HG03342 (cell line): ENCODE data around the gene NXNL1.
"Not testable (repeated sequence)": the region's sequence is repeated elsewhere in the genome, so short reads cannot be mapped to it uniquely, and the experiment has no call there.

Experiments
- ATAC-seq: cut with Tn5 transposase; IDR thresholded peaks from one replicate; pipeline ENCODE4 v1.9.1; 2021; ENCODE audit warnings: mild to moderate bottlenecking, moderate library complexity; ENCODE audit not compliant: unreplicated experiment

NXNL1 gene, protein sequence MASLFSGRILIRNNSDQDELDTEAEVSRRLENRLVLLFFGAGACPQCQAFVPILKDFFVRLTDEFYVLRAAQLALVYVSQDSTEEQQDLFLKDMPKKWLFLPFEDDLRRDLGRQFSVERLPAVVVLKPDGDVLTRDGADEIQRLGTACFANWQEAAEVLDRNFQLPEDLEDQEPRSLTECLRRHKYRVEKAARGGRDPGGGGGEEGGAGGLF

DNA sequence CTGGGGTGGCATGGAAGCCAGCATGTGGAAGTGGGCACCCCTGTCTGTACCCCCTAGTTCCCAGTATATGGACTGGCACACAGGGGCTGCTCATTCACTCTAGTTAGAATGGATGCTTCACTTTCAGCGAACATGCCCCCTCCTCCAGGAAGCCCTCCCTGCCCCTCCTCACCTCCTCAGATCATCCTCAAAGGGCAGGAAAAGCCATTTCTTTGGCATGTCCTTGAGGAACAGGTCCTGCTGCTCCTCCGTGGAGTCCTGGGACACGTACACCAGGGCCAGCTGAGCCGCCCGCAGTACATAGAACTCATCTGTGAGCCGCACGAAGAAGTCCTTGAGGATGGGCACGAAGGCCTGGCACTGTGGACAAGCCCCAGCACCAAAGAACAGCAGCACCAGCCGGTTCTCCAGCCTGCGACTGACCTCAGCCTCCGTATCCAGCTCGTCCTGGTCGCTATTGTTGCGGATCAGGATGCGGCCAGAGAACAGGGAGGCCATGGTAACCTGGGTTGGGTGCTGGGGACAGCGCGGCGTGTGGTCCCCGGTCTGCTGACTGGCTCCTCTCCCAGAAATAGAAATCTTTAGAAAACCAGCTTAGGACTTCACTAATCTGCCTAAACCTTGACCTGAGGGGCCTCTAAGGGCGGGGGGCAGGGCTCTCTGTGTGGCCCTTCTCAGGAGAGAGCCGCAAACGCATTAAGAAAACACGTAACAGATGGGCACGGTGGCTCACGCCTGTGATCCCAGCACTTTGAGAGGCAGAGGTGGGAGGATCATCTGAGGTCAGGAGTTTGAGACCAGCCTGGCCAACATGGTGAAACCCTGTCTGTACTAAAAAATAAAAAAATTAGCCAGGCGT is at the start of gene NXNL1:
Gene NXNL1 (minus strand): TSS at position 555 of the 859 bp plus-strand sequence. CDS start 57 bp downstream, at position 498.
- ATAC-seq = no peak

DNA sequence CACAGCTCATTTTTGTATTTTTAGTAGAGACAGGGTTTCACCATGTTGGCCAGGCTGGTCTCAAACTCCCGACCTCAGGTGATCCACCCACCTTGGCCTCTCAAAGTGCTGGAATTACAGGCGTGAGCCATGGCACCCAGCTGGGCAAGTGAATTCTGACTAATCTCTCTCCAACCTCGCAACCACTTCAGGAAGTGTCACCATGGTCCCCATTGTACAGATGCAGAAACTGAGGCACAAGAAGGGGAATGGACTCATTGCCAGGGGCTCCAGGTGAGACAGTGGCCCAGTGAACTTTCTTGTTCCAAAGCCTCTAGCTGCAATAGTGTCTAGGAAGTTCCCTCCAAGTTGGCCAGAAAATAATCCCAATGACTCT is 47.8 kb upstream of the NXNL1 start:
- ATAC-seq = not testable (repeated sequence)

DNA sequence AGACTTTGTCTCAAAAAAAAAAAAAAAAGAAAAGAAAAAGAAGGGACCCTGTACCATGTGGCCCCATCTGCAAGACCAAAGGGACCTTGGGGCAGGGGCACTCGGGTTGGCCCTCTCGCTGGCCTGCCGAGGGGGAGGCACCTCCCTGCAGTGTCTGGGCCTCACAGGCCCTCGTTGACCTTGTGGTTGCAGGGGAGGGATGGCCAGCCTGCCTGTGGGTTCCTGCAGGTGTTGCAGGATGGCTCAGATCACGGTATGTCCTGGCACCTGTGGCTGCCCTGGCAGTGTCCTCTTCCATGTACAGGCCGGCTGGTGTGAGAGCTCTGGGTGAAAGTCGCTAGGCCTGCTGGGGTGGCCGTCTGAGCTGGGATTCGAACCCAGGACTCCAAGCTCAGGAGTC is 46.0 kb upstream of the NXNL1 start:
- no peak for ATAC-seq

DNA sequence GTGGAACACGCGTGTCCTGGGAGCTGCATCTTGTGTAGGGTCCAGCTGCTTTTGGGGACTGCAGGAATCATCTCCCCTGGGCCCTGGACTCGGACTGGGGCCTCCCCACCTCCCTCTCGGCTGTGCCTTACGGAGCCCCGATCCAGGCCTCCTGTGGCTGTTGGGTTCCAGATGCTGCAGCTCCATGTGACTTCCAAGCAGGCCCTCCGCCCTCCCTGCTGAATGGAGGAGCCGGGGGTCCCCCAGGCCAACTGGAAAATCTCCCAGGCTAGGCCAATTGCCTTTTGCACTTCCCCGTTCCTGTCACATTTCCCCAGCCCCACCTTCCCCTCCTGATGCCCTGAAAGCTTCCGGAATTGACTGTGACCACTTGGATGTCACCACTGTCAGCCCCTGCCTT is 44.5 kb upstream of the NXNL1 start:
- ATAC-seq = no peak

DNA sequence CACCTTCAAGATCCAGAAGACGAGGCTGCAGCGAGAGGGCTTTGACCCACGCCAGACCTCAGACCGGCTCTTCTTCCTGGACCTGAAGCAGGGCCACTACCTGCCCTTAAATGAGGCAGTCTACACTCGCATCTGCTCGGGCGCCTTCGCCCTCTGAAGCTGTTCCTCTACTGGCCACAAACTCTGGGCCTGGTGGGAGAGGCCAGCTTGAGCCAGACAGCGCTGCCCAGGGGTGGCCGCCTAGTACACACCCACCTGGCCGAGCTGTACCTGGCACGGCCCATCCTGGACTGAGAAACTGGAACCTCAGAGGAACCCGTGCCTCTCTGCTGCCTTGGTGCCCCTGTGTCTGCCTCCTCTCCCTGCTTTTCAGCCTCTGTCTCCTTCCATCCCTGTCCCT is 43.7 kb upstream of the NXNL1 start:
- no peak for ATAC-seq

DNA sequence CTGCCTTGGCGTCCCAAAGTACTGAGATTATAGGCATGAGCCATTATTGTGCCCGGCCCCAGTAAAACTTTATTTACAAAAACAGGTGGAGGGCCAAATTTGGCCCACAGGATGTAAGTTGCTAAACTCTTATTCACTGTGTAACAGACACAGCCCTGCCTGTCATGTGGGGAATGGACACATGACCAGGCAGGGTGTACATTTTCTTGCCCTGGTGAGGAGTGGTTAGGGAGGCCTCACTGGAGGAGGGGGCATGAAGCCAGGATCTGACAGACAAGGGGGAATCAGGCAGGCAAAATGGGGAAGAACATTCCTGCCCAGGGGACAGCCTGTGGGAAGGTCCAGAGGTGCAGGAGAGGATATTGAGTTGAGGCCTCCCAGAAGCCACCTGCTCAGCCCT is 43.3 kb upstream of the NXNL1 start:
- ATAC-seq = no peak

DNA sequence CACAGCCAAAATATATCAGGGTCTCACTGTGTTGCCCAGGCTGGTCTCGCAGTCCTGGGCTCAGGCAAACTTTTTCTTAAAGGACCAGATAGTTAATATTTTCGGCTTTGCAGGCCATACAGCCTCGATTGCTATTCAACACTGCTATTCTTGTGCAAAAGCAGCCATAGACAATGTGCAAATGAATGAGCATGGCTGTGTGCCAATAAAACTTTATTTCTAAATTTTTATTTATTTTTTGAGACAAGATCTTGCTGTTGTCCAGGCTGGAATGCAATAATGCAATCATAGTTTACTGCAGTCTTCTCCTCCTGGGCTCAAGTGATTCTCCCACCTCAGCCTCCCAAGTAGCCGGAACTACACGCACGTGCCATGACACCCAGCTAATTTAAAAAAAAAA is 42.5 kb upstream of the NXNL1 start:
- no peak for ATAC-seq

DNA sequence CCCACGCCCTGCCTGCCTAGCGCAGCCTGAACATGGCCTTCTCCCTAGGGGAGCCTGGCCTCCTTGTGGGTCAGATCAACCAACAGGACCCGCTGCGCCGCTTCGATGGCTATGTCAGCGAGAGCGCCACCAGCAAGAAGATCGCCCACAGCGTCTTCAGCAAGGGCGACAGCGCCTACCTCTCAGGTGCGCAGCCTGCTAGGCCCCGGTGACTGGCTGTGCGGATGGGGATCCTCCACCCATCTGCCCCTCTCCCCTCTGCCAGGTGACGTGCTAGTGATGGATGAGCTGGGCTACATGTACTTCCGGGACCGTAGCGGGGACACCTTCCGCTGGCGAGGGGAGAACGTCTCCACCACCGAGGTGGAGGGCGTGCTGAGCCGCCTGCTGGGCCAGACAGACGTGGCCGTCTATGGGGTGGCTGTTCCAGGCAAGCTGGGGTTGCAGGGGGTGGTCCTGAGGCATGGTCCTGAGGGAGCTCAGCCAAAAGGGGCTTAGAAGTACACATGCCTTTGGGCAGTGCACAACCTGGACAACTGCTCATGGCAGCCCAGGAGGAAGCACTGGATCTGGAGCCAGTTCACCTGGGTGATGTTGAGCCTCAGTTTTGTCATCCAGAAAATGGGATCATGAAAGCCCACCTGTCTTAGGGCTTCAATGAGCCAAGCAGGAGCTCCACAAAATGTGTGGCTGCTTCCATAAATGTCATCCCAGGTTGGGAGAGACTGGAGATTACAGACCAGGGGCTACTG is 39.9 kb upstream of the NXNL1 start:
- ATAC-seq = no peak

DNA sequence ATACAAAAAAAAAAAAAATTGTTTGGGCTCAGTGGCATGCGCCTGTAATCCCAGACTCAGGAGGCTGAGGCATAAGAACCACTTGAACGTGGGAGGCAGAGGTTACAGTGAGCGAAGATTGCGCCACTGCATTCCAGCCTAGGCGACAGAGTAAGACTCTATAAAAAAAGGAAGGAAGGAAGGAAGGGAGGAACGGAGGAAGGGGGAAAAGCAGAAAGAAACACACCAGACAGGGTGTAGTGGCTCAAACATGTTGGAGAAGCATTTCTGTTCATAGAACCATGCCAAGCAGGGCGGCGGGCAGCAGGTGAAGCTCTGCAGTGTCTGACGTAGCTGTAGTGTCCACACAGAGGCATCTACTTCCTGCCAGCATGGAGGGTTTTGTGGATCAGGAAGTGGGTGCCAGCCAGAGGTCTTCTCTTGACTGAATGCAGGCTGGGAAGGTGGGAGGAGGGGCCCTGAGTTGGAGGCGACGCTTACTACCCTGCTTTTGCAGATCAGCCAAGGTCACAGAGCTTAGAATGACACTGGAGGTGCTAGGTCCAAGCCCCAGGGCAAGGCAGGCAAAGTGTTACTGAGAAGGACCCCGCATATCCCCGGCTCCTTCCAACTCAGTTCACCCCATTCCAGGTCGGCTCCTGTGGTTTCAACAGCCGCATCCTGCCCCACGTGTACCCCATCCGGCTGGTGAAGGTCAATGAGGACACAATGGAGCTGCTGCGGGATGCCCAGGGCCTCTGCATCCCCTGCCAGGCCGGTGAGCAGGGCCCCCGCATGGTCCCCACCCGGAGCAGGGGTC is 39.1 kb upstream of the NXNL1 start:
- ATAC-seq = no peak

DNA sequence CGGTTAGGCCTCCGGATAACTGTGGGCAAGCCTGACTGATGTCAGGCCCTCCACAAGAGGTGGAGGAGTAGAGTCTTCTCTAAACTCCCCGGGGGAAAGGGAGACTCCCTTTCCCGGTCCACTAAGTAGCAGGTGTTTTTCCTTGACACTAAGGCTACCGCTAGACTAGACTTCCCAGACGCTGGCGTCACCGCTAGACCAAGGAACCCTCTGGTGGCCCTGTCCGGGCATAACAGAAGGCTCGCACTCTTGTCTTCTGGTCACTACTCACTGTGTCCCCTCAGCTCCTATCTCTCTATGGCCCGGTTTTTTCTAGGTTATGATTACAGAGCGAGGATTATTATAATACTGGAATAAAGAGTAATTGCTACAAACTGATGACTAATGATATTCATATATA is 38.3 kb upstream of the NXNL1 start:
- ATAC-seq = not testable (repeated sequence)

DNA sequence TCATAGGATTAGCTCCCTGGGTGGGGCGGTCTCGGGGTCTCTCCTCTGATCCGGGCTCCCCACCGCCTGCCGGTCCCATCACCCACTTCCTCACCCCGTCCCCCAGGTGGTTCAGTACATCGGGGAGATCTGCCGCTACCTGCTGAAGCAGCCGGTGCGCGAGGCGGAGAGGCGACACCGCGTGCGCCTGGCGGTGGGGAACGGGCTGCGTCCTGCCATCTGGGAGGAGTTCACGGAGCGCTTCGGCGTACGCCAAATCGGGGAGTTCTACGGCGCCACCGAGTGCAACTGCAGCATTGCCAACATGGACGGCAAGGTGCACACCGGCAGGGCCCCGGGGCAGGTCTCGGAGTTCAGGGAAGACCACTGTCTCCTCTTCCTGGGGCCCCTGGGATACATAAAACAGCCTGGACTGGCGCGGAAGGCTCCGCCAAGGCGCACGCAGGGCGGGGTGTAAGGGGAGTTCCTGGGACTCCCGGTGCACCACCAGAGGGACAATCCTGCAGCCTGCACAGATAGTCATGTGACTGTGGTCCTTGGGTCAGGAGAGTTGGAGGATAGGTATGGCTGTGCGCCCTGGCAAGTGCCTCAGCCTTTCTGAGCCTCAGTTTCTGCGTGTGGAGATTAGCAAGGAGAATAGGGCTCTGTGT is 36.5 kb upstream of the NXNL1 start:
- no peak for ATAC-seq

DNA sequence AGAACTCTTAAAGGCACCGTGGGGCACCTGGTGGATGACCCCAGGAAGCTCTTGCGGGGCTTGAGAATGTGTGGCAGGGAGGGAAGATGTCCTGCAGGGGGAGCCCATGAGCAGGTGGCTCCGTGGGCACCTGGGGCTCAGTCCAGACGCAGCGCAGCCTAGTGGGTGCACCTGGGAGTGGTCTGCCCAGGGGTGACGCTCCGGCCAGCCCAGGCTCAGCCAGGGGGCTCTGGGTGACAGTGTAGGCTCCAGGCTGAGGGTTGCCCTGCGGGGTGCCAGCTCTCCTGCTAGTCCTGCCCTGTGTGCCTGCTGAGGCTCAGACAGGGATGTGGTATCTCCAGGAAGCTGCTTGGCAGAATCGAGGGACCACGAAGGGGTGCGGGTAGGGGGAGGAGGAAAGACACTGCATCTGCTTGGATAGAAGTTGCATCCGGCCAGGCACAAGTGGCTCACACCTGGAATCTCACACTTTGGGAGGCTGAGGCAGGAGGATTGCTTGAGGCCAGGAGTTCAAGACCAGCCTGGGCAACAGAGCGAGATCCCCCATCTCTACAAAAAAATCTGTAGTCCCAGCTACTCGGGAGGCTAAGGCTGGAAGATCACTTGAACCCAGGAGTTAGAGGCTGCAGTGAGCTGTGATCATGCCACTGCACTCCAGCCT is 35.7 kb upstream of the NXNL1 start:
- peak; percentile 79 for ATAC-seq

DNA sequence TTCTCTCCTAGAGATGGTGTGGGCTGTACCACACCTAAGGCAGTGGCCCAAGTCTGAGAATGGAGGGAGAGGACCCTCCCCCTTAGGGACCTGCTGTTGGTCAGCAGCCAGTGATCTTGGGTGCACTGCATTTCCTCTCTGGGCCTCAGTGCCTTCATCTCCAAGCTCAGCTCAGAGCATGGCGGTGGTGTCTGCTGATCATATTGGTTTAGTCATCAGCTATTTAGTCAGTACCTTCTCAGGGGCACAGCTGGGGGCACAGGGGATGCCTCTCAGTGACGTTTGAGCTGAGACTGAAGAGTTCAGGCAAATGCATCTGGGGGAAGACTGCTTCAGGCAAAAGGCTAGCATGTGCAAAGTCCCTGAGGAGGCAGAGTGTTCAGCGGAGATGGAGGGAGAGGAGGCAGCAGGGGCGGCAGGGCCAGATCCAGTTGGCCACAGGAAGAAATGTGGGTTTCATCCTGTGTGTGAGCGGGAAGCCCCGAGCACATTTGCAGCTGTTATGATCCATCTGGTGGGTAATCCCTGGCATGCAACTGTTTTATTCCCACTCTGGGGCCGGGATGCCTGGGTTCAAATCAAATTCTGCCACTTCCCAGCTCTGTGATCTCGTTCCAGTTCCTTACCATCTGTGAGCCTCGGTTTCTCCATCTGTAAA is 35.0 kb upstream of the NXNL1 start:
- no peak for ATAC-seq

DNA sequence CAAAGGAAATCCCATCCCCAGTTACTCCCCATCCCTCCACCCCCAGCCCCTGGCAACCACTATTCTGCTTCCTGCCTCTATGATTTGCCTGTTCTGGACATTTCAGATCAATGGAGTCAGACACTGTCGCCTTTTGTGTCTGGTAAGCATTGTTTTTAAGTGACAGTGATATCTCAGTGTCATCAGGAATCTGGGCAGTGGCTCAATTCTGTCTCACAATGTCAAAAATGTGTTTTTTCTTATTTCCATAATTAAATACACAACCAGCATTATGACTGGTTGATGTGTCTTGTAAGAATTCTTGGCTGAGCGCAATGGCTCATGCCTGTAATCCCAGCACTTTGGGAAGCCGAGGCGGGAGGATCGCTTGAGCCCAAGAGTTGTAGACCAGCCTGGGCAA is 30.6 kb upstream of the NXNL1 start:
- no peak for ATAC-seq

DNA sequence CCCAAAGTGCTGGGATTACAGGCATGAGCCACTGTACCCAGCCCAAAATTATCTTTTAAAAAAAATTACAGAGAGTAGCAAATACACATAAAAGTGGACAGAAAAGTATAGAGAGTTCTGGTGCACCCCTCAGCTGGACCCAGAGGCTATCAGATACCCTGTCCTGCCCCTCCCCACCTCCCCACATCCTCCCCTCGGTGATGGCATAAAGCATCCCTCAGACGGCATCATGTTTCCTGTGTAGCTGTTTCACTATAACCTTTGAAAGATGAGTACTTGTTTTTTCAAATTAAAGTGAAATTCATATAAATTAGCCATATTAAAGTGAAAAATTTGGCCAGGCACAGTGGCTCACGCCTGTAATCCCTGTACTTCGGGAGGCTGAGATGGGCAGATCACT is 29.7 kb upstream of the NXNL1 start:
- no peak for ATAC-seq

DNA sequence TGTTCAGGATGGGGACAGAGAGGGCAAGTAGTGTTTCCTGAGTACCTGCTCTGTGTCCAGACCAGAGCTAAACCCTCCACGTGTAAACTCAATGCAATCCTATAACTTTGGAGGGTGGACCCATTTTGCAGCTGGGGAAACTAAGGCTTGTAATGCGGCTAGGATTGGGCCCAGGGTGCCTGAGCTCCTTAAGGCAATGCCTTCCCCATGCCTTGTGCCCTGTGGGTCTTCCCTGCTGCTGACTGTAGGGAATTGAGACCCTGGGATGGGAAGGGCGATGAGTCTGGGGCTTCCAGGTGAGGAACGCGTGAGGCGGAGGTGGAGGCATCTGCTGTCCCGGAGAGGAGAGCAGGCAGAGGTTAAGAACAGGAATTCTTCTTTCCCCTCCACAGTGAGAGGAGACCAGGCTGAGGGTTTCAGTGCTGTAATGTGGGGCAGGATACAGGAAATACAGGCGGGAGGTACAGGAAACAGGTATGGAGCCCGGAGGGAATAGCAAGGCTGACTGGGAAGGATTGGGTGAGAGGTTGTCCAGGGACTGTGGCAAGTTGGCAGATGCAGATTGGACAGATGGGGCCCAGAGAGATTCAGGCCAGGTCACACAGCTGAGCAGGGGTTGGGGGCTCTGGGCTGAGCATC is 28.8 kb upstream of the NXNL1 start:
- ATAC-seq = no peak

DNA sequence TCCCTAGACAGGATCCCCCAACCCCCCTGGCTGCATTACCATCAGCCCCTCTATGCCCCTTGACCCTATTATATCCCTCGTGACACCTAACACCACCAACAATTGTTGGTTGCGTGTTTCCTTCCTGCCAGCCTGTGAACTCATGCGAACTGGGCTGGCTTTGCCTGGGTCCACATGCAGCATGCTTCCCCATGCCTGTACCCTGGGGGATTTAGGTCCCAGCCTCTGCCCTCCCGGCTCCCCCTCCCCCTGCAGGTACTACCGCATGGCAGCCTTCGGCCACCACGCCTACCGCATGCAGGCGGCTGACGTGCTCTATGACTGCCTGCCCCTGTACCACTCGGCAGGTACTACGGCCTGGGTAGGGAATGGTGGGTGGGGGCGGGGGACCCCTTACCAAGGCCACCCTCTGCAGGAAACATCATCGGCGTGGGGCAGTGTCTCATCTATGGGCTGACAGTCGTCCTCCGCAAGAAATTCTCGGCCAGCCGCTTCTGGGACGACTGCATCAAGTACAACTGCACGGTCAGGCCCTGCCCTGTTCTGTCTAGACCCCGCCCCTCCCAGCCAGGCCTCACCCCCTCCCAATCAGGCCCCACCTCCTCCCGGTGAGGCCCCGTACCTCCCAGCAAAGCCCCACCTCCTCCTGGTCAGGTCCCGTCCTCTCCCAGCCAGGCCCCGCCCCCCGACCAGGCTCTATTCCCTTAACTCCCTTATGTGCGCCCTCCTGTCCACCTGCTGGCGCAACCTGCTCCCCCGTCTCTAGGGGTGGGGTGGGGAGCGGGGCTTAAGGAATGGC is 28.1 kb upstream of the NXNL1 start:
- no peak for ATAC-seq
